Heart left ventricle (tissue), 13 donors: ENCODE measurements around the gene HRH3.

ENCODE experiments used
- POLR2A ChIP-seq, 2 donors: fragments of 450-650 bp; IDR thresholded peaks; one replicate each; pipeline ENCODE4 v1.6.1; 2017; ENCODE audit warnings: antibody characterized with exemption in 2 of 2, mild to moderate bottlenecking in 2 of 2, moderate library complexity in 2 of 2
- TF ChIP-seq, protein P1 (sequence below), 12 donors: fragments of 200-600 bp; sonication (generic) in 4 of 12; IDR thresholded peaks; one replicate each; pipeline versions ENCODE4 v1.5.0 to v1.8.0; 2018 to 2022; ENCODE audit warnings: antibody characterized with exemption in 12 of 12, mild to moderate bottlenecking in 5 of 12
- donor health status: ischemic (EF 13 %, LVEDD 7.1; RV severe dilation, severe dysfunction).
- donor health status: DM: no; HTN: yes; CAD: no.
- donor health status: DM: no; HTN: no; CAD: no.
- donor health status: ischemic (EF 25% LVEDD 6.9; RV normal size, moderate dysfunction).
- donor health status: ischemic (EF 25% LVEDD 5.7; RV mildly dilated, moderate dysfunction).
- donor health status: ischemic (EF 35%, LVEDD 5.7; RV mildly dilated, moderate dysfunction).
- donor health status: nonischemic (EF 11% LVEDD 7.7; RV severe dilation, severe dysfunction).
- donor health status: DM: yes; HTN: yes; CAD: no.
- donor health status: PGD.
- donor health status: ischemic (EF 29% LVEDD 5.4; RV normal size, mild dysfunction).
- donor health status: nonischemic (EF 23%, LVEDD 6.1; RV moderate dilation, normal function).

GRCh38 chr20:62211769-62212288 lies 8.2 kb downstream of the HRH3 start:
- TF ChIP-seq, protein P1, sequence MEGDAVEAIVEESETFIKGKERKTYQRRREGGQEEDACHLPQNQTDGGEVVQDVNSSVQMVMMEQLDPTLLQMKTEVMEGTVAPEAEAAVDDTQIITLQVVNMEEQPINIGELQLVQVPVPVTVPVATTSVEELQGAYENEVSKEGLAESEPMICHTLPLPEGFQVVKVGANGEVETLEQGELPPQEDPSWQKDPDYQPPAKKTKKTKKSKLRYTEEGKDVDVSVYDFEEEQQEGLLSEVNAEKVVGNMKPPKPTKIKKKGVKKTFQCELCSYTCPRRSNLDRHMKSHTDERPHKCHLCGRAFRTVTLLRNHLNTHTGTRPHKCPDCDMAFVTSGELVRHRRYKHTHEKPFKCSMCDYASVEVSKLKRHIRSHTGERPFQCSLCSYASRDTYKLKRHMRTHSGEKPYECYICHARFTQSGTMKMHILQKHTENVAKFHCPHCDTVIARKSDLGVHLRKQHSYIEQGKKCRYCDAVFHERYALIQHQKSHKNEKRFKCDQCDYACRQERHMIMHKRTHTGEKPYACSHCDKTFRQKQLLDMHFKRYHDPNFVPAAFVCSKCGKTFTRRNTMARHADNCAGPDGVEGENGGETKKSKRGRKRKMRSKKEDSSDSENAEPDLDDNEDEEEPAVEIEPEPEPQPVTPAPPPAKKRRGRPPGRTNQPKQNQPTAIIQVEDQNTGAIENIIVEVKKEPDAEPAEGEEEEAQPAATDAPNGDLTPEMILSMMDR (IDR thresholded peaks at IDR 0.05): no peak
- no peak for TF ChIP-seq POLR2A (IDR thresholded peaks at IDR 0.05)
